HCT116 (cell line): Measurements from ENCODE around the gene SH3BP1.
A peak's percentile ranks its signal among the peaks of the same experiment; 100 is the strongest.

ENCODE experiments used
- CTCF ChIP-seq, 3 experiments: fragments of 200-600 bp in 1 of 3; sonication (generic) in 1 of 3; IDR thresholded peaks in 2 of 3; conservative IDR thresholded peaks in 1 of 3; 2 replicates each; pipeline ENCODE4 v1.5.1; 2012 to 2017; ENCODE audit warnings: low read depth in 2 of 3, low read length in 2 of 3, antibody characterized with exemption in 1 of 3, borderline replicate concordance in 1 of 3, control low read depth in 1 of 3, mild to moderate bottlenecking in 1 of 3, mixed read lengths in 1 of 3, mixed run types in 1 of 3, moderate library complexity in 1 of 3; ENCODE audit not compliant: insufficient read depth in 1 of 3
- EZH2 ChIP-seq: fragments of 200-600 bp; sonication (generic); IDR thresholded peaks from 2 replicates; pipeline ENCODE4 v1.6.1; 2017; ENCODE audit warnings: antibody characterized with exemption, mixed run types
- EZH2phosphoT487 ChIP-seq: fragments of 200-600 bp; IDR thresholded peaks from 2 replicates; pipeline ENCODE4 v1.6.1; 2018; ENCODE audit warnings: antibody characterized with exemption, borderline replicate concordance
- POLR2A ChIP-seq: IDR thresholded peaks from 2 replicates; pipeline ENCODE4 v1.7.0; 2011; ENCODE audit warnings: borderline replicate concordance; ENCODE audit not compliant: insufficient read depth, insufficient read length; ENCODE audit errors: extremely low read depth
- POLR2AphosphoS5 ChIP-seq: IDR thresholded peaks from 2 replicates; pipeline ENCODE4 v1.6.1; 2011; ENCODE audit warnings: mild to moderate bottlenecking, low read depth, low read length, moderate library complexity
- RAD21 ChIP-seq: IDR thresholded peaks from 2 replicates; pipeline ENCODE4 v1.6.1; 2012; ENCODE audit warnings: low read depth, mild to moderate bottlenecking
- SP1 ChIP-seq: IDR thresholded peaks from 2 replicates; pipeline ENCODE4 v1.6.1; 2012; ENCODE audit warnings: low read depth
- YY1 ChIP-seq: IDR thresholded peaks from 2 replicates; pipeline ENCODE4 v1.6.1; 2011; ENCODE audit warnings: low read length, low read depth, moderate library complexity, mild to moderate bottlenecking; ENCODE audit not compliant: insufficient replicate concordance; ENCODE audit errors: extremely low read depth
- TF ChIP-seq, protein P1 (sequence below): IDR thresholded peaks from 2 replicates; pipeline ENCODE4 v1.6.1; 2012

DNA sequence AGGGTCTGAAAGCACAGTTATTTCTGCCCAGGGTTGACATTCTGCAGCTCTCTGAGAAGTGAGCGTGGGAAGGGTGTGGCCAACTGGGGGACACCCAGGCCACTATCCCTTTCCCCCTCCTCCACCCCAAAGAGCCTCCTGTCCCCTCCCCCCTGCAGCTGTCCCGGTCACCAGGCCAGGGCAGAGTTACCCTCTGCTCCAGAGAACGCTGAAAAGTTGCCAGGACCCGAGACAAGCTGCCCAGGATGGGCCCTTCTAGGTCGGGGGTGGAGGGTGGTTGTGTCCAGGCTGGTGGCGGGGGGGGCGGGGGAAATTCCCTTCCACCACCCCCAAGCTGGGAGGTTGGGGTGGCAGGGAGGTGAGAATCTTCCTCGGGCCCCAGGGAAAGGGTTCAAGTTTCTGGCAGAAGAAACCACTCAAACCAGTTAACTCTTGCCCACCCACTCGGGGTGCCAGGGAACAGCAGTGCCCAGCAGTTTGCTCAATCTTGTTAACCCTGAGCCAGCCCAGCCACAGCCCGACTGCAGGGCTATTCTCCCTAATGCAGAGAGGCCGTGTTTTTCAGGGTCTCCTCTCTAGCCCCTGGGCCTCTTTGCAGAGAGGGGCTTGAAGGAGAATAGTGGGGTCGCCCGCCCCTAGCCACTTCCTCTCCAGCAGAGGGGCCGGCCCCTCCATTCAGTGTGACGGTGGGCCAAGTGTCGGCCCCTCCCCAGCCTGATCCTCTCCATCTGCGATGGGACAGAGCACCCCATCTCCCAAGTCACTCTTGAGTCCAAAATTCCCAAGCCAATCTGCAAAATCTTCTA is 36.7 kb downstream of the SH3BP1 start:
- no peak for TF ChIP-seq CTCF (IDR thresholded peaks at IDR 0.05 in 2 of 3, conservative IDR thresholded peaks at IDR 0.05 in 1 of 3; ENCODE audit: borderline replicate concordance in 1 of 3, insufficient read depth in 1 of 3, low read depth in 2 of 3, low read length in 2 of 3)
- peak; percentile 52; the same call in 1 of the 2 replicates for TF ChIP-seq POLR2AphosphoS5
- TF ChIP-seq YY1: no peak
- TF ChIP-seq RAD21: no peak
- TF ChIP-seq POLR2A: no peak
- no peak for TF ChIP-seq EZH2
- no peak for TF ChIP-seq SP1
- TF ChIP-seq, protein P1, sequence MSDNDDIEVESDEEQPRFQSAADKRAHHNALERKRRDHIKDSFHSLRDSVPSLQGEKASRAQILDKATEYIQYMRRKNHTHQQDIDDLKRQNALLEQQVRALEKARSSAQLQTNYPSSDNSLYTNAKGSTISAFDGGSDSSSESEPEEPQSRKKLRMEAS: no peak
- no peak for TF ChIP-seq EZH2phosphoT487
